Liver (tissue), 2 donors: ENCODE results near the gene MYMK.

Experiments used
- FOXA1 ChIP-seq: IDR thresholded peaks from 2 replicates; pipeline ENCODE4 v1.6.1; 2016; ENCODE audit warnings: antibody characterized with exemption
- TF ChIP-seq, protein P1 (sequence below): IDR thresholded peaks from 2 replicates; pipeline ENCODE4 v1.6.1; 2016; ENCODE audit warnings: antibody characterized with exemption
- TF ChIP-seq, protein P2 (sequence below): fragments of 150-350 bp; IDR thresholded peaks from 2 replicates; pipeline ENCODE4 v1.5.1; 2017; ENCODE audit warnings: improper control_type of control experiment, low read depth, low read length; ENCODE audit not compliant: missing input control
- donor health status: healthy.

DNA sequence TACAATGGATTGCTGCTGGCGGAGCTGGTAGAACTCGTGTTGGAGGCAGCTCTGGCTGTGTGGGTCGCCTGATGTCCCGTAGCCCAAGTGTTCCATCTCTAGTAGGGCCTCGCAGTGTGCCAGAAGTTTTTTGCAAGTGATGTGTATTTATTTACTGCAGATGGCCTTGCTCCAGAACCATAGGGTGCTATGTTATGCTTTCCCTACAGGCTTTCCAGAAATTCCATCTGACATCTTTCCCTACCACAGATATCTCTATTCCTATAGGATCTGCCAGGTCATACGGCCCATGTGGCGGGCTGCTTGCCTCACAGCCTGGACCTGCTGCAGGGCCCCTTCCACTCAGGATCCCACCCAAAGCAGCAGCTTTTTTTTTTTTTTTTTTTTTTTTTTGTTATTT lies 26.7 kb upstream of the MYMK start:
- TF ChIP-seq, protein P1, sequence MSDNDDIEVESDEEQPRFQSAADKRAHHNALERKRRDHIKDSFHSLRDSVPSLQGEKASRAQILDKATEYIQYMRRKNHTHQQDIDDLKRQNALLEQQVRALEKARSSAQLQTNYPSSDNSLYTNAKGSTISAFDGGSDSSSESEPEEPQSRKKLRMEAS = no peak
- no peak for TF ChIP-seq FOXA1
- TF ChIP-seq, protein P2, sequence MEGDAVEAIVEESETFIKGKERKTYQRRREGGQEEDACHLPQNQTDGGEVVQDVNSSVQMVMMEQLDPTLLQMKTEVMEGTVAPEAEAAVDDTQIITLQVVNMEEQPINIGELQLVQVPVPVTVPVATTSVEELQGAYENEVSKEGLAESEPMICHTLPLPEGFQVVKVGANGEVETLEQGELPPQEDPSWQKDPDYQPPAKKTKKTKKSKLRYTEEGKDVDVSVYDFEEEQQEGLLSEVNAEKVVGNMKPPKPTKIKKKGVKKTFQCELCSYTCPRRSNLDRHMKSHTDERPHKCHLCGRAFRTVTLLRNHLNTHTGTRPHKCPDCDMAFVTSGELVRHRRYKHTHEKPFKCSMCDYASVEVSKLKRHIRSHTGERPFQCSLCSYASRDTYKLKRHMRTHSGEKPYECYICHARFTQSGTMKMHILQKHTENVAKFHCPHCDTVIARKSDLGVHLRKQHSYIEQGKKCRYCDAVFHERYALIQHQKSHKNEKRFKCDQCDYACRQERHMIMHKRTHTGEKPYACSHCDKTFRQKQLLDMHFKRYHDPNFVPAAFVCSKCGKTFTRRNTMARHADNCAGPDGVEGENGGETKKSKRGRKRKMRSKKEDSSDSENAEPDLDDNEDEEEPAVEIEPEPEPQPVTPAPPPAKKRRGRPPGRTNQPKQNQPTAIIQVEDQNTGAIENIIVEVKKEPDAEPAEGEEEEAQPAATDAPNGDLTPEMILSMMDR = no peak
